Hippocampal formation (tissue), 2 donors: Measurements from ENCODE around the gene MCM3.

Experiments
- DNase-seq, 2 donors: peaks; one replicate each; lab custom pipeline; 2025; lab: John Stamatoyannopoulos, UW

MCM3 gene

DNA sequence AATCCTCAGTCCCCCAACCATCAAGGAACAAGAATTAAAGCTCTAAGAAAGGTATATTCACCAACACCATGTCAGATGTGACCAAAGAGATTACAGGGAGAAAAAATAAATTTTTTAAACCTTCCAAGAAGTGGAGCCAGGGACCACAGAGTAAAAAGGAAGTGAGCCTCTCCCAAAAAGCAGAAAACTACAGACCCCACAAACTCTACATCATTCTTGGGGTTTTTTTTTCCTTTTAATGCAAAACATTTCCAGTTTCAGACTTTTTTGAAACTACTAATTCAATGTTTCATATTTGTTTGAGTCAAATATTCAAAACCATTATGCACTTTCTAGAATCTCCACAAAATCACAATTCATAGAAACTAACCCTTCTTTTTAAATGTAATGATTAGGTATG, 33.4 kb downstream of the MCM3 start:
- DNase-seq, result no peak

DNA sequence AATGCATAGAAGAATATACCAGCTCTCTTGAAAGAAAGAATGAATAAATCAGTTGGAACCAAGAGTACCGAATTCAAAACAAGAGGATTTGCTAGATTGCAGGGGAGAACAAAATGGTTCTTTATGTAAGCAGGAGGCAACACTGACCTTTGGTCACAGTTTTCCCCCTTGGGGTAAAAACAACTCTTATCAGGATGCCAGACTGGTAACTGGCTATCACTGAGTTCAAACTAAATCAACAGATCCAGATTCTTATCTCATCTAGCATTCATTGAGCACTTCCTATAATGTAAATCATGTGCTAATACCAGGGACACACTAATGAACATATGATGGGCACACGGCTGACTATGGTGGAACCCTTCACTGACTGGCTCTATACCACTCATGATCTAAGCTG, 35.5 kb downstream of the MCM3 start:
- no peak for DNase-seq

DNA sequence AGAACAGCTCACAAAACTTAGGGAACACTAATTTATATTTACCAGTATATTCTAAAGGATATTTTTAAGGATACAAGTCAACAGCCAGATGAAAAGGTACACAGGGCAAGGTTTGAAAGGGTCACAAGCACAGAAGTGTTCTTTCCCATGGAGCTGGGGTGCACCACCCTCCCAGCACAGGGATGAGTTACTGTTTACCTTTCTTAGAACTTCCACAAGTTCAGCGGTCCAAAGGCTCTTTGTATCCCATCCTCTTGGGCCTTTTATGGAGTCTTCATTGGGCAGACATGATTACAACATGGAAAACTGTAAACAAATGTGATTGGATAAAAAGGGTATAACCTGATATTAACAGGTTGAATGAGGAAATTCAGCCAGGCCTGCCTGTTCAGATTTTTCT, 39.1 kb downstream of the MCM3 start:
- DNase-seq, result no peak

DNA sequence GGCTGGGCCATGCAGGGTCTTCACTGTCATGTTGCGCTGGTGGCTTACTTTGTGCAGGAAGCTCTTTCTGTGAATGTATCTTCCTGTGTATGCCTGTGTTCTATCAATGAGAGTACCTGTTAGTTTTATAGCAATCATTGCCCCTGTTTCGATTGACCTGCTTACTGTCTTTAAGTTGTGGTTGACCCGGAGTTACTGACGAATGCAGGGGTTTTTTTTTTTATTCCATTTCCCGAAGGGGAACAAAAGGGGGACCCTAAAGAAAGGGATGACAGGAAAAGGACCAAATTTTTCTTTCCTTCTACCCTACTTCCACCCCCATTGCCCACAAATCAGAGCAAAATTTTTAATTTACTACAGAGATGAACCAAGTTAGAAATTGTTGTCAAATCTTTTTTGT, 40.1 kb downstream of the MCM3 start, which contains the start of gene IL17F:
Gene IL17F (minus strand): TSS at position 101 of the 400 bp plus-strand sequence. CDS start 71 bp downstream, at position 30.
- DNase-seq, result no peak

DNA sequence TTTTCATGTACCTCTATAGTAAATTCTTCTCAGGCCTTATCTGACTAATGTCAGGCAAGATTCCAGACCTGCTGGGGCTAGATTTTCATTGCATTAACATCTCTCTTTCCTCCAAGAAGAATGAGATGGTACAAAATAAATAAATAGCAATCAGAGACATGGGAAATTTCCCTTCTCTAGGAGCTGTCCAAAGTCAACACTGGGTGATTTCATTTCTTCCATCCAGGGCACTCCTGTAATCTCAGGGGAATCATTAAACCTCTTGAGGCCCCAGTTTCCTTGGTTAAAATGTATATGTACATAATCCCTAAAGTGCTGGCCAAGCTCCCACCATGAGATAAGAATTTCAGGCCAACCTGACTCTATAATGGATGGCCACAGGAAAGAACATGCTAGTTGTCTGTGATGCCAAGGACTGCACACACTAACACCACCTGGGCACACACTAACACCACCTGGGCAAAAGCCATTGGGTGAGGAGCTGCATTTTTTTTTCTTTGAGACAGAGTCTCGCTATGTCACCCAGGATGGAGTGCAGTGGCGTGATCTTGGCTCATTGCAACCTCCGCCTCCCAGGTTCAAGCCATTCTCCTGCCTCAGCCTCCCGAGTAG, 41.2 kb downstream of the MCM3 start:
- no peak for DNase-seq

DNA sequence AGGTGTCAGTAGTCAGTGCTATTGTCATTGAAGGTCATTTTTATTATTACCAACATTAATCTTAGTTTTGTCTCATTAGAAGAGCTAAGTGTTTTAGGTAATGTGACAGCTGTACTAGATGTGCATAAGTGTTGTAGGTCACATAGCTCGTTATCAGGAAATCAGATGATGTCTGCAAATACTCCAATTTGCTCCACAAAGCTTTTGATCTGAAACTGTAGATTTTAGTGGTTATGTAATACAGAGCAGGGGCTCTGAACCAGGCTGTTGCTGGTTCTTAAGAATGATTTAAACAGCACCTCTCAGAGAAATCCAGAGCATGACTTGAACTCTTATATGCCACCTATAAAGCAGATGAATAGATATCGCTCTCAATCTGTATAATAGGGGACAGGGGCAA, 42.7 kb downstream of the MCM3 start:
- no peak for DNase-seq

DNA sequence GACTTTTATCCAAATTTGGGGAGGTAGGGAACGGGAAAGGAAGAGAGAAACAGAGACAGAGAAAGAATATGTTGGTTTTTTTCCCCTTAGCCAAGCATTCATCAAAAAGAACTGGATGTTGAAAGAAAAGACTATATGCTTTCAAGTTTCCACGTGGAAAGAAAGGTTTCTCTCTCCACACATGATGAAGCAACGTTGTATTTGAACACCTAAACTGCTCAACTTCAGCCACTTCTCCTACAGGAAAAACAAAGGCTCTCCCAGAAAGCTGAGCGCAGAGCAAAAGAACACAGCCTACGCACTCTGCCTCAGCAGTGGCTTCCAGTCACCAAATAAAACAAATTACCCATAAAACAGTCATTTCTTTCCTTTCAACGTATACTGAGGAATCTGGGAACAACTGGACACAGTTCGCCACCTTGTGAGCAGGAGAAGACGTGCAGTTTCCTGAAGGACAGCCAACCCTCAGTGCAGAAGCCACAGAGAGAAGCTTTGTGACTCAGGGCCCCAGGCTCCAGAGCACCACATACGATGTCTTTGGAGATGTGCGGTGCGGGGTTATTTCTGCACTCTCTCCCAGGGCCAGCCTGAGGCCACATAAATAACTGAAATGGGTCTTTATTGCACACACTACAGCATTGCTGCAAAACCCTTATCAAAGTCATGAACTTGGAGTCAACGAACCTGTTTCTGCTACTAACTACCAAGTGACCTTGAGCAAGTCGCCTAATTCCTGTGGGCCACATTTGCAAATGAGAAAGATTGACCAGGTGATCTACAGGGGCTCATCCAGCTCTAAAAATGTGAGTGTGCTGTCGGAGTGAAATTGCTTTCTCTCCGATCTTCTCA, 50.3 kb downstream of the MCM3 start:
- no peak for DNase-seq

DNA sequence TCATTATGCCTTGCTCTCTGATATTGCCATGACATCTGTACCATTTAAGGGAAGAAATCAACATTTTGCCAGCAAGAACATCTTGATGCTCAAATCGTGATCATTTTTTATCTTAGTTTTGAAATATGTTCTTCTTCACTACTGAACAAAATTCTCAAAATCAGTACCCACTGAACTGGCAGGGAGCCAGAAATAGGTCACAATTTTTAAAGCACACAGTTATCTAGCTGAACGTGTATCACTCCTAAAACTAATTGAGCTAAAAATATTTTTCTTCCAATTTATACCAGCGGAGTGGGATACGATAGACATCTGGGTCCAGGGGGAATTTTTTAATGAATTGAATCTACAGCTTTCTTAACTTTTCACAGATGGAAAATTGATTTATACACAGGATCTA, 51.5 kb downstream of the MCM3 start:
- DNase-seq, result no peak

DNA sequence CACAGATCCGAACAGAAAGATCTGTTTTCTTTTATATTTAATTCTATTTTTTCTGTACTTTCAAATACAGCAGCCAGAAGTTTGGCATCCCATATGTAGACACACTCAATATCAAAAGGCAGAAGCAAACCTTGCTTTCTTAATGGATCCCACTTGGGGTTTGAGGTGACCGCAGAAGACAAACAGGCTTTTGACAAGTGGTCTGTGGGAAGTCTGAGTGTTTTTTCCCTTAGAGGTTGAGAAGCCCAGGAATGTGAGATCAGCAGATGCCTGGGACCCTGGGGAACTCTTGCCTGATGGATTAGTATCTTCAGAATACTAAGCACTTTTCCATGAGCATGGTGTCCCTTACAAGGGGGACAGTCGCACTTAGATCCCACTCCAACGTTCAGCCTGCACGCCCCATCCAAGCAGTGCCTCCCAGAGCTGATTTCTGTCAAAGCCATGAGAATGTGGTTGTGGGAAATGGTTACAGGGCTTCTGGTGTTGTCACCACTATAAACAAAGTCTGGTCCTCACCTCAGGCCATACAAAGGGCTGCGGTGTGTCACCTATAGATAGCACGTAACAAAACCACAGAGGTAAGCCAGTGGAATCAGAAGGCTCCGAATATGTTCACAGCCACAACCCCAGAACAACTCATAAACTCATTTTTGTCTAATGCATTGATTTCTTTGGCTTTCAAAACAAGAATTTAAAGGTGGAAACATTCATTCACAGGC, 53.0 kb downstream of the MCM3 start:
- no peak for DNase-seq

DNA sequence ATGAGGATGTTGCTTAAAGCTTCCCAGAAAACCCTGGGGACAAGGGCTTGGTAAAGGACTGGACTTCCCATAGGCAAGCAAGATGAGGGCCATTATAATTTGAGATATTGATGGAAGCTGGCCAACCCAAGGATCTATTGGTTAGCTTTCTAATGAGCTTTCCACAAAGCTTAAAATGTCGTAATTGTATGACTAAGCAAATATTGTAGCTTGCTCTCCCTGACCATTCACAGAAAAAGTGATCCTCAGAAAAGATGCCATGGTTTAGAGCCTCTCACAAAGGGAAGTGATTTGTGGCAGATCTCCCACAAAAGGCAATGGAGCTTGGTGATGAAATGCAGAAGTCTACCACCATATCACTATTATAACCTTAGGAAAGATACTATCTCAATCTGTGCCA, 53.9 kb downstream of the MCM3 start:
- no peak for DNase-seq

DNA sequence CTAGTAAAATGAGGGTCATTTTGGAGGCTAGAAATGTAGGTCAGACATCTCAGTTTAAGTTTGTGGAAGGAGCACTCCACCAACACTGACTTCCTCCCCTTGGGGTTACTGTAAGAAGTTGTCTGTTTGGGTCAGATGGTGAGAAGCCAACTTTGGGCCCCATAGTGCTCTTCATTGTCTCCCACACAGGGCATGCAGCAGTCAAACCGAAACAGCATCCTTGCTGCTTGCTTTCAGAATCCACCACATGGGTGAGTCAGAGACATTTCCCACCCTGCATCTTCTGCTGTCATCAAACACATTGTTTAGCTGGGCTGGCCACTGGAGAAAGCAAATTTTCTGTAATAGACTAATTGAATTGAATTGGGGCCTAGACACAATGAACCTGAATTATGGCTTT, 57.0 kb downstream of the MCM3 start:
- no peak for DNase-seq

DNA sequence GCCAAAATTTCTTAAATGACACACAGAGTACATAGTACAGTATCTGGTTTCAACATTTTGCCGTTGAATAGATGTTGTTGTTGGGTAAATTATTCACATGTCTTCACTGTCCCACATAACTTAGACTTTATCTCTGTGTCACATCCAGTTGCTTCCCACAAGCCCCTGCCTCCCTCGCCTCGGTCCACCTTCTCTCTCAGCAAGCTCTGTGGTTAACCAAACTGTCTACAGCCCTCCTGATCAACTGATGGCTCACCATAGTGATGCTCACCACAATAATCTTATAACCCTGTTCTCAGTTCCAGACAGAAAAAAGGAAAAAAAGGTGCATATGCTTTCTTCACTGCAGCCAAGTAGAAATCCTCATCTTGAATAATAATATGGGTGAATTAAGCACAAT, 63.2 kb downstream of the MCM3 start:
- no peak for DNase-seq

DNA sequence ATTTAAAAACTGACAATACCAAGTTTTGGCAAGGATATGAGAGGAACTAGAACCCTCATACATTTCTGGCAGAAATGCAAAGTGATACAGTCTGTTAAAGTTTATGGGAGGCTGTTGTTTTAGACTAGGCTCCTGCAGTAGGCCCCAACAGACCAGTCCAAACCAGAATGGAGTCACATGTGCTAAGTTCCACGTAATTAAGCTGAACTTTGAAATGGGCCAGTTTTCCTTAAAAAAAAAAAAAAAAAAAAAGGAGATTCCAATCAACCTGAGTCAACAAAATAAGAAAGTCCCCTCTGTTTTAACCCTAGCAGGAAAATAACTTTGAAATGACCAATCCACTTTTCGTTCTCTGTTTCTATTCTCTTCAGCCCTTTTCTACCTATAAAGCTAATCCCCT, 66.8 kb downstream of the MCM3 start:
- DNase-seq, result no peak

DNA sequence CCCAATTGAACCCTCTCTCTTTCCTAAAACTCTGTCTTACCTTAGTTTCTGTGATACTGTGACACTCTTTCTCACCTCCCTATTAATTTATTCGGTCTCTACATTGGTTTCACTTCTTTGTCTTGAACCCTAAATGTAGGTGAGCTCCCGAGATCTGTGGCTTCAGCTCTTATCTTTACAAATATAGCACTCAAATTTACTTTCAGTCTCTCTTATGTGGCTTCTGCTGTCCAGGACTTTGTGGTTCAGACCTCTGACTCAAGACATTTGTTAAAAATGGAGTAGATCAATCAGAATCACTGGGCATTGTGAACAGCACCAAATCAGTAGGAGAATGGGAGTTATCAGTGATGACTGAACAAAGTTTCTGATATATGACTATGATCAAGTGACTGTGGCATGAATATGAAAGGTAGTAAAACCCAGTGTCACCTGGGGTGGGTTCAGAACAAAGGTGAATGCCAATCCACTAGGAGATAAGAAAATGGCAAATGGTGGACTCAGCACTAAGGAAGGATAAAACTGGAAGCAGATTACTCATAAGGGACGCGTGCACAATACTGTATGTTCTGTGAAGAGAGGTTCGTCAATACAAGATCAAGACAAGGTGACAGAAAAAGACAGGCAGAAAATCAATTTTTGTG, 67.5 kb downstream of the MCM3 start:
- DNase-seq, result no peak

DNA sequence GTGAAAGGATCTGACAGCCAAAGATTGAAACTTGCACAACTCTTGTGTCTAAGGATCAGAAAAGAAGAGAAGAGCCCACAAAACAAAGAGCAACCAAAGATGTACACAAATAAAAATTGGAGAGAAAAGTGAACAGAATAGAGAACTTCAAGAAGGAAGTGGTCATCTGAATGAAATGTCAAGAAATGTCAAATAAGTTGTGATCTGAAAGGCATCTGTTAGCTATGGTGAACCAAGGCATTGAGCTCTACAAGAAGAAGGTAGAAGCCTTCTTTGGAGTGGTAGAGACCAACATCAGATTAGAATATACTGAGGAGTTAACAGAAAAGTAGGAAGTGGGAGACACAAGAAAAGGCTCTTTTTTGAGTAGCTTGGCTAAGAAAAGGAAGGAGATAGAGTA, 68.8 kb downstream of the MCM3 start:
- DNase-seq, result no peak
